MCF 10A (cell line): ENCODE data around the gene GLB1L2. TPM values are rescaled to one million over a fixed set of nuclear protein-coding genes. Genes with fewer than 3 reads are reported as not detected.

Source experiments
- BruUV-seq: library from RNA; stranded (reverse); fragments of 400-500 nt; replicated peaks from 2 replicates; lab custom pipeline; 2021; lab: Mats Ljungman, UMichigan
- CTCF ChIA-PET: fragments of 300-600 bp; sonication (Branson Sonifier 250); formaldehyde crosslinking; extraction: SDS; loops from one replicate; lab custom pipeline; 2021; ENCODE audit warnings: antibody characterized with exemption, inconsistent platforms; lab: Yijun Ruan, JAX
- POLR2A ChIA-PET: fragments of 300-600, 350-650 bp; sonication (Branson Sonifier 250); formaldehyde crosslinking; extraction: SDS; loops from one replicate; lab custom pipeline; 2020; ENCODE audit warnings: antibody characterized with exemption, inconsistent platforms; lab: Yijun Ruan, JAX
- DNase-seq: peaks from one replicate; pipeline ENCODE4 v3.0.0-alpha.2; 2018; ENCODE audit not compliant: unreplicated experiment
- H3K27ac Mint-ChIP-seq: one replicate; pipeline ENCODE4 v1.8.0; 2022; ENCODE audit warnings: mild to moderate bottlenecking, low read depth, mixed read lengths; ENCODE audit not compliant: unreplicated experiment
- H3K27me3 Mint-ChIP-seq: one replicate; pipeline ENCODE4 v1.8.0; 2022; ENCODE audit warnings: mixed read lengths; ENCODE audit not compliant: insufficient read depth, unreplicated experiment
- H3K36me3 Mint-ChIP-seq: one replicate; pipeline ENCODE4 v1.8.0; 2022; ENCODE audit warnings: mild to moderate bottlenecking, moderate library complexity, mixed read lengths; ENCODE audit not compliant: insufficient read depth, unreplicated experiment
- H3K4me1 Mint-ChIP-seq: one replicate; pipeline ENCODE4 v1.8.0; 2022; ENCODE audit warnings: mixed read lengths; ENCODE audit not compliant: insufficient read depth, unreplicated experiment
- H3K4me3 Mint-ChIP-seq: one replicate; pipeline ENCODE4 v1.8.0; 2022; ENCODE audit warnings: mild to moderate bottlenecking, moderate library complexity, mixed read lengths; ENCODE audit not compliant: unreplicated experiment
- H3K9me3 Mint-ChIP-seq: one replicate; pipeline ENCODE4 v1.8.0; 2022; ENCODE audit warnings: mixed read lengths; ENCODE audit not compliant: unreplicated experiment
- CTCF ChIP-seq: fragments of 200-600 bp; IDR thresholded peaks from one replicate; pipeline ENCODE4 v1.8.0; 2022; ENCODE audit warnings: antibody characterized with exemption, mild to moderate bottlenecking; ENCODE audit not compliant: unreplicated experiment
- intact Hi-C: fragments of 100-400 bp; cut with micrococcal nuclease; formaldehyde crosslinking; loops from 2 replicates; pipeline ENCODE4 v1.14.1; 2022
- total RNA-seq: library from RNA; stranded (reverse); gene quantifications from 2 replicates; pipeline ENCODE4 v1.2.3, GENCODE V29; 2022

The GLB1L2 gene
- total RNA-seq, 1 experiment from 2014 or later = 17.0 TPM

- Mint-ChIP-seq H3K4me1 (peaks cover 7% of the 10 kb centered on the region), H3K4me3 (no peak overlapping the region), H3K27me3 (no peaks in the 10 kb centered on the region), H3K9me3 (no peaks in the 10 kb centered on the region), H3K36me3 (no peaks in the 10 kb centered on the region), H3K27ac (no peak overlapping the region)
- DNase-seq = no peak
- intact Hi-C loops = no loop called here
- BruUV-seq = no TSS peak
- CTCF ChIA-PET = interaction anchor here (0.6 to 2.1 kb wide), 4 partner anchors 93 to 448 kb away, joined by 3 to 9 read pairs (median 3); no protein-coding TSS in a partner anchor
- POLR2A ChIA-PET = interaction anchor here (0.7 to 1.0 kb wide), 2 partner anchors 103 to 111 kb away, joined by 3 to 4 read pairs; no protein-coding TSS in a partner anchor
- TF ChIP-seq CTCF = no peak
These were observed 23.3 kb downstream of the GLB1L2 start for GRCh38 chr11:134355136-134355535.

DNA sequence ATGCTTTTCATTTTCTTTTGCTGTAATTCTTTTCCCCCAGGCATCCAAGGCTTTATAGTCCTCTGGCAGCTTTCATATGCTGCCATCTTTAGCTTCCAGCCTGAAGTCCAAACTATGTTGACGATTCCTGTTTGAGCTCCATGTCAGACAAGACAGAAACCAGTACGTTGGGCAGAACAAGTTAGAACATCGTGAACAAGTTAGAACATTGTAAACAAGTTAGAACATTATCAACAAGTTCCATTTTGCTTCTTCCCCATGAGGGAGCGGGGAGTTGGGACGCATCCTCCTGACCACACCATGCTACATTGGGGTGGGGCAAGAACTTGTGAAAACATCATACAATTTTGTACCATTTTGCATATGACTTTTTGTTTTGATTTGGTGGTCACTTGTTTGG lies 23.9 kb downstream of the GLB1L2 start:
- BruUV-seq = no TSS peak
- no peak for TF ChIP-seq CTCF
- Mint-ChIP-seq H3K36me3 (no peaks in the 10 kb centered on the region), H3K27ac (no peak overlapping the region), H3K4me1 (peaks cover 7% of the 10 kb centered on the region), H3K9me3 (no peaks in the 10 kb centered on the region), H3K27me3 (no peaks in the 10 kb centered on the region), H3K4me3 (no peak overlapping the region)
- intact Hi-C loops = no loop called here
- no peak for DNase-seq
- ChIA-PET POLR2A (interaction anchor here (0.6 to 1.0 kb wide), 3 partner anchors 14 to 111 kb away, joined by 3 to 4 read pairs (median 3); no protein-coding TSS in a partner anchor), CTCF (interaction anchor here (0.6 to 2.1 kb wide), 4 partner anchors 94 to 448 kb away, joined by 3 to 9 read pairs (median 3); no protein-coding TSS in a partner anchor)

DNA sequence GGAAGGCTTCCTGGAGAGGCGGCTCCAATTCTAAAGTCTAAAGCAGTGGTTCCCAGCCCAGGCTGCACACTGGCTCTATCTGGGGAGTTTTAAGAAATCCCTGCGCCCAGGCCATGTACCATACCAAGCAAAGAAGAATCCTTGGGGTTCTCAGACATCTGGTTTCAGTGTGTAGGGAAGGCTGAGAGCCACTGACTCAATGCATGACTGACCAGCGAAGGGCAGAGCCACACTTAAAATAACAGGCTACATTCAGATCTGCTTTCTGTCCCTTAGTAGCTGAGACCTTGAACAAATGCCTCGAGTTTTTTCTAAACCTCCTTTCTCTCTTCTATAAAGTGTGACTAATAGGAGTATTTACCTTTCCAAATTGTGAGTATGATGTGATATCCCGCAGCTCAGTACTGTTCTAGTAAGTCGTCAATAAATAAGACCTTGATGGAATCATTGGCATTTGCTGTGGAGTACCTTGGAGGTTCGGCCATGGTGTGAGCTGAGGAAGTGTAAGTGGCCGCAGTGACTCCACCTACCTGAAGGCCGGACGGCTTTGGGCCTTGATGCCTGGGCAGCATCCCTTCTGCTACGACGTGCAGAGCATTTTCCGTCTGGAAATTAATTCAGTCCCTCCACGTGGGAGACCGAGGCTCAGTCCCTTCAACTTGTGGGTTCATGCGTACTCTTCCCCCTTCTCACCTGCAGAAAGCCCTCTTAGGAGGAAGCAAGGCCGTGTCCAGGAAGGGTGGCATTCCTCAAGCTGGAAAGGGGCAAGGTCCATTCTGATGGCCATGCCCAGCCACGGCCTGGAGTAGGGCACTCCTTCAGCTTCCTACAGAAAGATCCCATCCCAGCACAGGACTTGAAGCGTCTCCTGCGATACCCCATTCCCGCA lies 25.1 kb downstream of the GLB1L2 start:
- DNase-seq = no peak
- H3K9me3 Mint-ChIP-seq = no peaks in the 10 kb centered on the region
- no peaks in the 10 kb centered on the region for H3K27me3 Mint-ChIP-seq
- no TSS peak for BruUV-seq
- no peak for TF ChIP-seq CTCF
- POLR2A ChIA-PET = no interaction called here
- intact Hi-C loops = no loop called here
- no peaks in the 10 kb centered on the region for H3K36me3 Mint-ChIP-seq
- H3K4me3 Mint-ChIP-seq = no peak overlapping the region
- H3K4me1 Mint-ChIP-seq = peaks cover 7% of the 10 kb centered on the region
- H3K27ac Mint-ChIP-seq = no peak overlapping the region
- CTCF ChIA-PET = interaction anchor here (0.5 to 0.6 kb wide), 2 partner anchors 578 to 717 kb away, joined by 3 to 4 read pairs; no protein-coding TSS in a partner anchor

DNA sequence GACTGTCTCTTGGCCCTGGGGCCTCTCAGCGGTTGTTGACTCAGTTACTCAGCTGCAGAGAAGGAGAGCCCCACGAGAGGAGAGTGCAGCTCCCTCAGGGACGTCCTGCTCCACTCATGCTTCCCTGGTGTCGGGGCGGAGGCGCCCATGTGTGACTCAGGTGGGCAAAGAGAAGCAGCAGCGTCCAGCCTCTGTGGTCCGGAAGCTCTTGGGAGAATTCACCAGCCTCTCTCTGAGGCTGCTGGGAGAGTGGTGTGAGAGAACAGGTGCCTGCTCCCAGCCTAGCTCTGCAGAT lies 25.7 kb downstream of the GLB1L2 start:
- no peak overlapping the region for H3K4me3 Mint-ChIP-seq
- H3K27ac Mint-ChIP-seq = no peak overlapping the region
- no peak for TF ChIP-seq CTCF
- BruUV-seq = no TSS peak
- H3K27me3 Mint-ChIP-seq = no peaks in the 10 kb centered on the region
- H3K9me3 Mint-ChIP-seq = no peaks in the 10 kb centered on the region
- no peak for DNase-seq
- intact Hi-C loops = no loop called here
- CTCF ChIA-PET = interaction anchor here (0.5 to 0.6 kb wide), 2 partner anchors 577 to 716 kb away, joined by 3 to 4 read pairs; no protein-coding TSS in a partner anchor
- H3K4me1 Mint-ChIP-seq = peaks cover 7% of the 10 kb centered on the region
- POLR2A ChIA-PET = no interaction called here
- no peaks in the 10 kb centered on the region for H3K36me3 Mint-ChIP-seq
